Smooth muscle cell (in vitro differentiated cells): ENCODE measurements around the gene TANC1. TPM values are rescaled to one million over a fixed set of nuclear protein-coding genes. Genes with fewer than 3 reads are reported as not detected.

Source experiments
- DNase-seq: peaks from one replicate; lab custom pipeline; 2025; ENCODE audit not compliant: unreplicated experiment; lab: John Stamatoyannopoulos, UW
- H2AFZ ChIP-seq: fragments of 200-600 bp; sonication (generic); 2 replicates; pipeline ENCODE4 v1.6.0; 2016; ENCODE audit warnings: antibody characterized with exemption, low read depth, mild to moderate bottlenecking
- H3F3A ChIP-seq: fragments of 200-600 bp; sonication (generic); 2 replicates; pipeline ENCODE4 v1.6.0; 2017; ENCODE audit warnings: antibody characterized with exemption, low read depth
- H3K27ac ChIP-seq: fragments of 200-600 bp; sonication (generic); 2 replicates; pipeline ENCODE4 v1.5.1; 2016; ENCODE audit warnings: low read depth, mild to moderate bottlenecking
- H3K27me3 ChIP-seq: fragments of 200-600 bp; sonication (generic); 2 replicates; pipeline ENCODE4 v1.6.1; 2016; ENCODE audit warnings: low read depth, mild to moderate bottlenecking
- H3K36me3 ChIP-seq: fragments of 200-600 bp; sonication (generic); 2 replicates; pipeline ENCODE4 v1.5.1; 2016; ENCODE audit warnings: low read depth
- H3K4me1 ChIP-seq: fragments of 200-600 bp; sonication (generic); 2 replicates; pipeline ENCODE4 v1.5.1; 2016; ENCODE audit warnings: low read depth
- H3K4me2 ChIP-seq: fragments of 200-600 bp; sonication (generic); 2 replicates; pipeline ENCODE4 v1.6.0; 2016; ENCODE audit warnings: mild to moderate bottlenecking
- H3K4me3 ChIP-seq: fragments of 200-600 bp; sonication (generic); 2 replicates; pipeline ENCODE4 v1.5.1; 2016; ENCODE audit warnings: mild to moderate bottlenecking
- H3K79me2 ChIP-seq: fragments of 200-600 bp; sonication (generic); 2 replicates; pipeline ENCODE4 v1.6.0; 2016; ENCODE audit warnings: low read depth, mild to moderate bottlenecking
- H3K9ac ChIP-seq: fragments of 200-600 bp; sonication (generic); 2 replicates; pipeline ENCODE4 v1.6.0; 2016; ENCODE audit warnings: low read depth
- H3K9me3 ChIP-seq: fragments of 200-600 bp; sonication (generic); replicated peaks from 2 replicates; pipeline ENCODE4 v1.5.1; 2016; ENCODE audit warnings: low read depth
- H4K20me1 ChIP-seq: fragments of 200-600 bp; sonication (generic); 2 replicates; pipeline ENCODE4 v1.6.0; 2016; ENCODE audit warnings: low read depth
- CTCF ChIP-seq: fragments of 200-600 bp; sonication (generic); IDR thresholded peaks from 2 replicates; pipeline ENCODE4 v1.5.1; 2017; ENCODE audit warnings: borderline replicate concordance, mild to moderate bottlenecking, antibody characterized with exemption; ENCODE audit not compliant: insufficient read depth, poor library complexity, severe bottlenecking
- WGBS: methylation state at CpG from one replicate; pipeline ENCODE4 v1.1.7; 2016; ENCODE audit warnings: low lambda C conversion rate; 5-methylcytosine and 5-hydroxymethylcytosine counted together
- polyA plus RNA-seq: library from polyadenylated mRNA; unstranded; fragments of >200 nt; fragmentation: Nextera tagmentation; extraction: Ambion mirVana; gene quantifications from 2 replicates; pipeline ENCODE4 v1.2.1, GENCODE V29; 2016
- total RNA-seq: library from RNA; depleted of rRNA; stranded (reverse); fragments of >200 nt; gene quantifications from 2 replicates; pipeline ENCODE4 v1.2.3, GENCODE V29; 2014

Gene TANC1
- total and polyA plus RNA-seq, 2 experiments from 2014 or later: 9.1 to 30.8 TPM

- H2AFZ ChIP-seq: no peak overlapping the region
- H3K27me3 ChIP-seq: no peaks in the 10 kb centered on the region
- H3K9me3 ChIP-seq: no peaks in the 10 kb centered on the region
- H3K9ac ChIP-seq: no peak overlapping the region
- H3K4me2 ChIP-seq: peak overlapping the region; percentile 12
- H3K36me3 ChIP-seq: no peaks in the 10 kb centered on the region
- H3K79me2 ChIP-seq: peaks cover 19% of the 10 kb centered on the region
- H3K4me3 ChIP-seq: no peak overlapping the region
- WGBS: 14% methylated on average over 2 of the region's 2 CpGs
- no peak for TF ChIP-seq CTCF
- no peak for DNase-seq
- H3F3A ChIP-seq: peaks cover 11% of the 10 kb centered on the region
- H3K27ac ChIP-seq: peak overlapping the region; percentile 96
- no peaks in the 10 kb centered on the region for H4K20me1 ChIP-seq
- peaks cover 22% of the 10 kb centered on the region for H3K4me1 ChIP-seq
Measured at GRCh38 chr2:159126432-159127022, 158.1 kb downstream of the TANC1 start.

- no peak for TF ChIP-seq CTCF
- peaks cover 25% of the 10 kb centered on the region for H3K4me1 ChIP-seq
- peaks cover 8% of the 10 kb centered on the region for H3K79me2 ChIP-seq
- H3F3A ChIP-seq: peaks cover 19% of the 10 kb centered on the region
- H3K4me3 ChIP-seq: no peak overlapping the region
- H3K27me3 ChIP-seq: no peaks in the 10 kb centered on the region
- H2AFZ ChIP-seq: no peak overlapping the region
- H3K4me2 ChIP-seq: no peak overlapping the region
- no peak for DNase-seq
- no peaks in the 10 kb centered on the region for H4K20me1 ChIP-seq
- H3K9ac ChIP-seq: no peak overlapping the region
- no peaks in the 10 kb centered on the region for H3K9me3 ChIP-seq
- 44% methylated on average over 1 of the region's 1 CpG for WGBS
- no peak overlapping the region for H3K27ac ChIP-seq
- H3K36me3 ChIP-seq: no peaks in the 10 kb centered on the region
Measured at GRCh38 chr2:159128191-159128590, 159.8 kb downstream of the TANC1 start.

- Histone ChIP-seq H2AFZ (no peak overlapping the region), H3K27me3 (no peaks in the 10 kb centered on the region), H3K4me2 (no peak overlapping the region), H3K9ac (no peak overlapping the region), H3F3A (peaks cover 19% of the 10 kb centered on the region), H3K4me3 (no peak overlapping the region), H3K4me1 (peaks cover 25% of the 10 kb centered on the region), H3K27ac (peak overlapping the region; percentile 99), H4K20me1 (no peaks in the 10 kb centered on the region), H3K9me3 (no peaks in the 10 kb centered on the region), H3K36me3 (no peaks in the 10 kb centered on the region), H3K79me2 (peaks cover 8% of the 10 kb centered on the region)
- no peak for TF ChIP-seq CTCF
- WGBS: 40% methylated on average over 1 of the region's 1 CpG
- no peak for DNase-seq
Measured at GRCh38 chr2:159129269-159129668, 160.8 kb downstream of the TANC1 start.

GRCh38 chr2:159129824-159130223 is 161.4 kb downstream of the TANC1 start:
- no peak overlapping the region for H3K4me3 ChIP-seq
- peak overlapping the region; percentile 99 for H3K27ac ChIP-seq
- H3K9ac ChIP-seq: no peak overlapping the region
- H3K9me3 ChIP-seq: no peaks in the 10 kb centered on the region
- no peak for DNase-seq
- H3K4me2 ChIP-seq: peak overlapping the region; percentile 69
- H3K36me3 ChIP-seq: no peaks in the 10 kb centered on the region
- peaks cover 8% of the 10 kb centered on the region for H3K79me2 ChIP-seq
- no peak for TF ChIP-seq CTCF
- H2AFZ ChIP-seq: no peak overlapping the region
- no peaks in the 10 kb centered on the region for H4K20me1 ChIP-seq
- H3K27me3 ChIP-seq: no peaks in the 10 kb centered on the region
- WGBS: 46% methylated on average over 13 of the region's 13 CpGs
- peaks cover 26% of the 10 kb centered on the region for H3K4me1 ChIP-seq
- H3F3A ChIP-seq: peaks cover 19% of the 10 kb centered on the region
